Measurements from ENCODE around the gene RNASET2.

DNA sequence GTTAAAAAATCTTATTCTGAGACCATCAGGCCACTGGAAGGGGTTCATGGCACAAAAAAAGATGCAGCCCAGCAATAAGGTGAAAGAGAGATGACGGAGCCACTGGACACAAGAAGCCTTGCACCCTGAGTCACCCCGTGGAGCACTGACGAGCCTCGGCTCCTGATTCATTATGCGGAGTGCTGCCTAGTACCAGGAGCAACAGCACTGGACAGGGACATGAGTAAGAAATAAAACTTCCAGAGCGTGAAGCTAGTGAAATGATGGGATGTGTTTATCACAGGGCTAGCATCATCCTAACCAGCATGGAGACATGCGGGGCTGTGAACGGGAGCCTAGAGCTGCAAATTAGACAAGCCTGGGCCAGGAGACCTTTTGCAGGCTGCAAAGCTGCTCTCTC is 53.3 kb downstream of the RNASET2 start:
- TF ChIP-seq, protein P1, sequence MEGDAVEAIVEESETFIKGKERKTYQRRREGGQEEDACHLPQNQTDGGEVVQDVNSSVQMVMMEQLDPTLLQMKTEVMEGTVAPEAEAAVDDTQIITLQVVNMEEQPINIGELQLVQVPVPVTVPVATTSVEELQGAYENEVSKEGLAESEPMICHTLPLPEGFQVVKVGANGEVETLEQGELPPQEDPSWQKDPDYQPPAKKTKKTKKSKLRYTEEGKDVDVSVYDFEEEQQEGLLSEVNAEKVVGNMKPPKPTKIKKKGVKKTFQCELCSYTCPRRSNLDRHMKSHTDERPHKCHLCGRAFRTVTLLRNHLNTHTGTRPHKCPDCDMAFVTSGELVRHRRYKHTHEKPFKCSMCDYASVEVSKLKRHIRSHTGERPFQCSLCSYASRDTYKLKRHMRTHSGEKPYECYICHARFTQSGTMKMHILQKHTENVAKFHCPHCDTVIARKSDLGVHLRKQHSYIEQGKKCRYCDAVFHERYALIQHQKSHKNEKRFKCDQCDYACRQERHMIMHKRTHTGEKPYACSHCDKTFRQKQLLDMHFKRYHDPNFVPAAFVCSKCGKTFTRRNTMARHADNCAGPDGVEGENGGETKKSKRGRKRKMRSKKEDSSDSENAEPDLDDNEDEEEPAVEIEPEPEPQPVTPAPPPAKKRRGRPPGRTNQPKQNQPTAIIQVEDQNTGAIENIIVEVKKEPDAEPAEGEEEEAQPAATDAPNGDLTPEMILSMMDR (CRISPR knock-in tag; IDR thresholded peaks at IDR 0.05), result no peak
- TF ChIP-seq, protein P2, sequence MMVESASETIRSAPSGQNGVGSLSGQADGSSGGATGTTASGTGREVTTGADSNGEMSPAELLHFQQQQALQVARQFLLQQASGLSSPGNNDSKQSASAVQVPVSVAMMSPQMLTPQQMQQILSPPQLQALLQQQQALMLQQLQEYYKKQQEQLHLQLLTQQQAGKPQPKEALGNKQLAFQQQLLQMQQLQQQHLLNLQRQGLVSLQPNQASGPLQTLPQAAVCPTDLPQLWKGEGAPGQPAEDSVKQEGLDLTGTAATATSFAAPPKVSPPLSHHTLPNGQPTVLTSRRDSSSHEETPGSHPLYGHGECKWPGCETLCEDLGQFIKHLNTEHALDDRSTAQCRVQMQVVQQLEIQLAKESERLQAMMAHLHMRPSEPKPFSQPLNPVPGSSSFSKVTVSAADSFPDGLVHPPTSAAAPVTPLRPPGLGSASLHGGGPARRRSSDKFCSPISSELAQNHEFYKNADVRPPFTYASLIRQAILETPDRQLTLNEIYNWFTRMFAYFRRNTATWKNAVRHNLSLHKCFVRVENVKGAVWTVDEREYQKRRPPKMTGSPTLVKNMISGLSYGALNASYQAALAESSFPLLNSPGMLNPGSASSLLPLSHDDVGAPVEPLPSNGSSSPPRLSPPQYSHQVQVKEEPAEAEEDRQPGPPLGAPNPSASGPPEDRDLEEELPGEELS (CRISPR knock-in tag; IDR thresholded peaks at IDR 0.05), result no peak
- no peak for TF ChIP-seq JUN (CRISPR knock-in tag; IDR thresholded peaks at IDR 0.05)
- no peak for TF ChIP-seq ZNF333 (CRISPR knock-in tag; IDR thresholded peaks at IDR 0.05; ENCODE audit: borderline replicate concordance)
- no peak for TF ChIP-seq POLR2A (IDR thresholded peaks at IDR 0.05; ENCODE audit: insufficient read depth in 1 of 2, low read depth in 2 of 2, low read length in 2 of 2)
- TF ChIP-seq, protein P3, sequence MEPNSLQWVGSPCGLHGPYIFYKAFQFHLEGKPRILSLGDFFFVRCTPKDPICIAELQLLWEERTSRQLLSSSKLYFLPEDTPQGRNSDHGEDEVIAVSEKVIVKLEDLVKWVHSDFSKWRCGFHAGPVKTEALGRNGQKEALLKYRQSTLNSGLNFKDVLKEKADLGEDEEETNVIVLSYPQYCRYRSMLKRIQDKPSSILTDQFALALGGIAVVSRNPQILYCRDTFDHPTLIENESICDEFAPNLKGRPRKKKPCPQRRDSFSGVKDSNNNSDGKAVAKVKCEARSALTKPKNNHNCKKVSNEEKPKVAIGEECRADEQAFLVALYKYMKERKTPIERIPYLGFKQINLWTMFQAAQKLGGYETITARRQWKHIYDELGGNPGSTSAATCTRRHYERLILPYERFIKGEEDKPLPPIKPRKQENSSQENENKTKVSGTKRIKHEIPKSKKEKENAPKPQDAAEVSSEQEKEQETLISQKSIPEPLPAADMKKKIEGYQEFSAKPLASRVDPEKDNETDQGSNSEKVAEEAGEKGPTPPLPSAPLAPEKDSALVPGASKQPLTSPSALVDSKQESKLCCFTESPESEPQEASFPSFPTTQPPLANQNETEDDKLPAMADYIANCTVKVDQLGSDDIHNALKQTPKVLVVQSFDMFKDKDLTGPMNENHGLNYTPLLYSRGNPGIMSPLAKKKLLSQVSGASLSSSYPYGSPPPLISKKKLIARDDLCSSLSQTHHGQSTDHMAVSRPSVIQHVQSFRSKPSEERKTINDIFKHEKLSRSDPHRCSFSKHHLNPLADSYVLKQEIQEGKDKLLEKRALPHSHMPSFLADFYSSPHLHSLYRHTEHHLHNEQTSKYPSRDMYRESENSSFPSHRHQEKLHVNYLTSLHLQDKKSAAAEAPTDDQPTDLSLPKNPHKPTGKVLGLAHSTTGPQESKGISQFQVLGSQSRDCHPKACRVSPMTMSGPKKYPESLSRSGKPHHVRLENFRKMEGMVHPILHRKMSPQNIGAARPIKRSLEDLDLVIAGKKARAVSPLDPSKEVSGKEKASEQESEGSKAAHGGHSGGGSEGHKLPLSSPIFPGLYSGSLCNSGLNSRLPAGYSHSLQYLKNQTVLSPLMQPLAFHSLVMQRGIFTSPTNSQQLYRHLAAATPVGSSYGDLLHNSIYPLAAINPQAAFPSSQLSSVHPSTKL (CRISPR knock-in tag; IDR thresholded peaks at IDR 0.05), result no peak
- TF ChIP-seq POLR2AphosphoS5 (IDR thresholded peaks at IDR 0.05; ENCODE audit: low read depth, low read length), result no peak
- TF ChIP-seq, protein P4, sequence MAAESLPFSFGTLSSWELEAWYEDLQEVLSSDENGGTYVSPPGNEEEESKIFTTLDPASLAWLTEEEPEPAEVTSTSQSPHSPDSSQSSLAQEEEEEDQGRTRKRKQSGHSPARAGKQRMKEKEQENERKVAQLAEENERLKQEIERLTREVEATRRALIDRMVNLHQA (CRISPR knock-in tag; IDR thresholded peaks at IDR 0.05), result no peak

All from HepG2 (cell line).